Fibroblast of peridontal ligament (primary cell): ENCODE measurements around the gene KHDRBS2.

Experiments
- DNase-seq: peaks from one replicate; pipeline ENCODE4 v3.0.0-alpha.2; 2010; ENCODE audit errors: extremely low read depth

Gene KHDRBS2

GRCh38 chr6:62285612-62286469 is at the start of gene KHDRBS2:
Gene KHDRBS2 (minus strand): TSS chr6:62286225.
- DNase-seq, result no peak

- no peak for DNase-seq
Measured at GRCh38 chr6:62328607-62329006, 42.6 kb upstream of the KHDRBS2 start.

- DNase-seq, result no peak
Measured at GRCh38 chr6:62324834-62325233, 38.8 kb upstream of the KHDRBS2 start.

GRCh38 chr6:62323818-62324431 is 37.9 kb upstream of the KHDRBS2 start:
- no peak for DNase-seq

- no peak for DNase-seq
Measured at GRCh38 chr6:62298745-62299392, 12.8 kb upstream of the KHDRBS2 start.

- DNase-seq, result no peak
Measured at GRCh38 chr6:62296541-62296940, 10.5 kb upstream of the KHDRBS2 start.

GRCh38 chr6:62288974-62289373 is 2.9 kb upstream of the KHDRBS2 start:
- no peak for DNase-seq

- no peak for DNase-seq
Measured at GRCh38 chr6:62288562-62288961, 2.5 kb upstream of the KHDRBS2 start.

- no peak for DNase-seq
Measured at GRCh38 chr6:62286470-62286843, 432 bp upstream of the KHDRBS2 start.

- no peak for DNase-seq
Measured at GRCh38 chr6:62284725-62285124, 1.3 kb downstream of the KHDRBS2 start.

- DNase-seq, result no peak
Measured at GRCh38 chr6:62283796-62284411, 2.1 kb downstream of the KHDRBS2 start.

- no peak for DNase-seq
Measured at GRCh38 chr6:62283365-62283764, 2.7 kb downstream of the KHDRBS2 start.

- DNase-seq, result no peak
Measured at GRCh38 chr6:62280099-62280498, 5.9 kb downstream of the KHDRBS2 start.

- no peak for DNase-seq
Measured at GRCh38 chr6:62272114-62272513, 13.9 kb downstream of the KHDRBS2 start.

GRCh38 chr6:62265906-62266525 is 20.0 kb downstream of the KHDRBS2 start:
- no peak for DNase-seq

GRCh38 chr6:62262283-62262682 is 23.7 kb downstream of the KHDRBS2 start:
- no peak for DNase-seq

- no peak for DNase-seq
Measured at GRCh38 chr6:62246087-62246486, 39.9 kb downstream of the KHDRBS2 start.

- DNase-seq, result no peak
Measured at GRCh38 chr6:62236784-62237183, 49.2 kb downstream of the KHDRBS2 start.

GRCh38 chr6:62229231-62229630 is 56.8 kb downstream of the KHDRBS2 start:
- no peak for DNase-seq

- no peak for DNase-seq
Measured at GRCh38 chr6:62217866-62218265, 68.2 kb downstream of the KHDRBS2 start.

GRCh38 chr6:62202078-62202477 is 83.9 kb downstream of the KHDRBS2 start:
- DNase-seq, result no peak

GRCh38 chr6:62192593-62192992 is 93.4 kb downstream of the KHDRBS2 start:
- no peak for DNase-seq
